NCI-H345 (cell line): ENCODE measurements around the gene INSIG1.

ENCODE experiments used
- DNase-seq: peaks from one replicate; lab custom pipeline; 2025; lab: John Stamatoyannopoulos, UW

Gene INSIG1

DNA sequence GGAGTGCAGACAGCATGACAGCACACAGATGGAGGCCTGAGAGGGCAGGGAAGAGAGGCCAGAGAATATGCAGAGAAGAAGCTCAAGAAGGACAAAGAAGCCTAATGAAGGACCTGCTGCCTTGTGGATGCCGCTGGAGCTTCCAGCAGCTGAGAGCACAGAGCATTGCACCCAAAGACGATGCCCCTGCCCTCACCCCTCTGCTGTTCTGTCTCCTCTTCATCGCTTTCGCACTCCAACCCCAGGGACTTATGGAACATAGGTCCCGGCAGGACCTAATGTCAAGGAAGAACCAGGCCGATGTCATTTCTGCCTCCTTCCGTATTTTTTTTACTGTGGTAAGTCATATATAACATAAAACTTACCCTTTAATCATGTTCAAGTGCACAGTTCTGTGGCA, 12.3 kb upstream of the INSIG1 start:
- DNase-seq, result no peak

DNA sequence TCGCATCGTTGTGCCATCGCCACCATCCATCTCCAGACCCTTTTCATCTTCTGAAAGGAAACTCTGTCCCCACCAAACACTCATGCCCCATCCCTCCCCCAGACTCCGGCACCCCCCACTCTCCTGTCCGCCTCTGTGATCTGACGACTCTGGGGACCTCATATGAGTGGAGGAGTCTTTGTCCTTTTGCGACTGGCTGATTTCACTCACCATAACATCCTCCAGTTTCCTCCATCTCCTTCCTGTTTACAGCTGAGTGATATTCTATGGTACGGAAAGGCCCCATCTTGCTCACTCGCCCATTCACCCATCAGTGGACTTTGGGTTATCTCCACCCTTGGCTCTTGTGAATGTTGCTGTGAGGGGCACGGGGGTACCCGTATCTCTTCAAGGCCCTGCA, 11.8 kb upstream of the INSIG1 start:
- DNase-seq, result no peak

DNA sequence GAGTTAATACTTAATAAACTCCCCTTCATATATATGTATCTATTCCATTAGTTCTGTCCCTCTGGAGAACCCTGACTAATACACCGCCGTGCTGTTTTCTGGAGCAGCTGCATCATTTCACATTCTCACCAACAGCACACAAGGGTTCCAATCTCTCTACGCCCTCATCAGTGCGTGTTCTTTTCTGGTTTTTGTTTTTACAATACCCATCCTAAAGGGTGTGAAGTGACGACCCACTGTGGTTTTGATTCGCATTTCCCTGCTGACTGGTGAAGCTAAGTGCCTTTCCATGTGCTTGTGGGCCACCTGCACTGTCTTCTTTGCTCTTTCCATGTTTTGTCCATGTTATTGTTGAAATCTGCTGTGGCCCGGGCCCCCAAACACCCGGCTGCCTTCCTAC, 11.0 kb upstream of the INSIG1 start:
- DNase-seq, result no peak

DNA sequence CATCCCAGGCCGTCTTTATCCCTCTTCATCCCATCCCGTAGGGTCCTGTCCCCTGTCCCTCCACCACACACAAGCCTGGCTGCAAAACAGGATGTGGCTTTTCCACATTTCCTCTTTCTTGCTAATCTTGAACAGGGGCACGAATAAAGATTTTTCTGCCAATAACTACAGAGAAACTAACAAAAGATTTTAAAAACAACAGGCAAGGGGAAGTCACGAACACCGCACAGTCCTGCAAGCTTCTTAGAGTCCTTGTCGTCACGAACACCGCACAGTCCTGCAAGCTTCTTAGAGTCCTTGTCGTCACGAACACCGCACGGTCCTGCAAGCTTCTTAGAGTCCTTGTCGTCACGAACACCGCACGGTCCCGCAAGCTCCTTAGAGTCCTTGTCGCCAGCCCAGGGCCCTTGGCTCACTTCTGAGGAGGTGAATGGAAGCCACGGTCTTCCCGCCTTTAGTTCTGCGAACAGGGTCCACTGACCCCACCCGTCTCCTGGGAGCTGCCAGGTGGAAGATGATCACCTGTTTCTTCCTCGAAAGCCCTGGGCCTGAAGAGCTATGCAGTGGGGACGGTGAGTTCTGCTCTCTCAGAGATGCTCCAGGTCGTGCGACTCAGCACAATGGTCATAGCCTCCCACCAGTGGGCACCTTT, 10.3 kb upstream of the INSIG1 start:
- DNase-seq, result no peak

DNA sequence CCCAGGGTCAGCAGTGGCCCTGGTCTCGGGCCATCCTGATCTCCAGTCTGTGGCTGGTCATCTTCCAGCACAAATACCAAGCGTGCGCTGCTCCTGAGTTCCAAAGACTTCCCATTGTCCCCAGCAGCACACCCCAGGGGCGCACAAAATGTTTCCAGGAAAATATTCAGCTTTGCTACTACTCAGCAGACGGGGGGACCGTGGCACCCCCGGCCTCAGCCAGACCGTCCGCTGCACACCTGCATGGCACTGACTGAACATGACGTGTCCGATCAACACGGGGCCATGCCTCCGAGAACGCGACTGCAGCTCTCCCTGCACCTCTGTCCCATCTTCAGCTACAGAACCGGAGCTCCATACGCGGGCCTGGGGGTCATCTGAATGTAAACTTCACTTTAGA, 9.6 kb upstream of the INSIG1 start:
- DNase-seq, result no peak

DNA sequence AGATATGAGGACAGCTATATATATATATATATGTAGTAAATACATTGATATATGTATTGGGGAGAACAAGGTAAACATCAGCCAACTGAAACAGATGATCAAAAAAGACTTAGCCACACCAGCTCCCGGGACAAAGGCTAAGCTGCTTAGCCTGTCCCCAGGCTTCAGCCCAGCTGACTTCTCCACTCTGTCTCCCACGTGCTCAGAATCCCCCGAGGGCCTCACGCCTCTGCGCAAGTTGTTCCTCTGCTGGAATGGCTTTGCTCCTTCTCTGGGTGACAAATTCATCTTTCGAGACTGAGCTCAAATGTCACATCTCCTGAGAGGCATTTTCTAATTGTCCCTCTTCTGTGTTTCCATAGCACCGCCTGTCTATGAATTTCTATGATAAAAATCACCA, 8.6 kb upstream of the INSIG1 start:
- no peak for DNase-seq

DNA sequence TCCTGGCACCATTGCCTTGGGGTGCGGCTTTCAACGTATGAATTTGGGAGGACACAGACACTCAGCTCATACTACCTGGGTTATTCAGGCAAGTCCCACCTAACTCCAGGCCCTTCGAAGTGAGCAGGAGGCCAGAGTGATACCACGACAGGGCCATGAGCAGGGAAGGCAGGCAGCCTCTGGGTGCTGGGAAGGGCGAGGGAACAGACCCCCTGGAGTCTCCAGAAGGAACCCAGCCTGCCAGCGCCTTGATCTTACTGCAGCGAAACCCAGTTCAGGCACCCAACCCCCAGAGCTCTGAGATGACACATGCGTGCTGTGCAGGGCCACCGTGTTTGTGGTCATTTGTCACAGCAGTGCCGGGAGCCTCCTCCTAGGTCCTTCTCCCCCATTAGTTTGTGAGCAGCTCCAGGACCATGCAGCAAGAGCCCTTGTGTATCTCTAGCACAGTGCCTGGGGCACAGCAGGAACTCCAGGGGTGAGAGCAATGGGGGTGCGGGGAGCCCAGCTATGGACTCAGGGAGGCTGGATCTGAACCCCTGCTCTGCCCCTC, 7.7 kb upstream of the INSIG1 start:
- DNase-seq, result no peak

DNA sequence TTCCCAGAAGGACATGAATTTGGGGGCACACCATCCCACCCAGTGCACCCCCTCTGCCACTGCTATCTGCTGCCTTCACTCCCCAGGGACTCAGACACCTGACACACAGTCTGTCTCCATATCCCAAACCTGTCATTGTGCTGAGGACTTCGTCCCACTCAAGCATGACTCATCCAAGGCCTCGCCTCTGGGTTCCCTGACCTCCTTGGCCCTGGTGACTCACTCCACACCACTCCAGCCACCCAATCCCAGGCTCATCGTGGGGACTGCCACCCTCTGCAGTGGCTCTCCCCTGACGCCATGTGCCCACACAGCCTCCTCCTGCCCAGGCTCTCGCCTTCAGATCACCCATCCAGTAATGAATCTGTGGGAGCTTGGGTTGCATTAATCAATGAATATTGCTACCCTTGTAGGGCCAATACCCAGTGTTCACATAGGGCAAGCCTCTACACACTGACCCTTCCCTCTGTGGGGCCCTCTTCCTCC, 6.6 kb upstream of the INSIG1 start:
- DNase-seq, result no peak

DNA sequence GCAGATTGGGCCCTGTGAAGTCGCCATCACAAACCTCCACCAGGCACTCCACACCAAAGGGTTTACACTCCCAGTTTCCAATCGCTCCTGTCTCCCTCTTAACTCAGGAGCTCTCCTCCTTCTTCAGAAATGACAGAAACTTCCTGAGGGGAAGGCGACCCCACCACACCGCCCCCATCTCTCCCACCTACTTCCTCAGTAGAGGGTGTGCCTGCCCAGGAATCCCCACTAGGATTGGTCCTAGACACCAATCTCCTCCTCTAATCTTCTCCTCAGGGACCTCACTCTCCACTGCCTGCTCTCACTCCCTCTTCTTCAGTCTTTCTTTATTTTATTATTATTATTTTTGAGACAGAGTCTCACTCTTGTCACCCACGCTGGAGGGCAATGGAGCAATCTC, 5.9 kb upstream of the INSIG1 start:
- DNase-seq, result no peak

DNA sequence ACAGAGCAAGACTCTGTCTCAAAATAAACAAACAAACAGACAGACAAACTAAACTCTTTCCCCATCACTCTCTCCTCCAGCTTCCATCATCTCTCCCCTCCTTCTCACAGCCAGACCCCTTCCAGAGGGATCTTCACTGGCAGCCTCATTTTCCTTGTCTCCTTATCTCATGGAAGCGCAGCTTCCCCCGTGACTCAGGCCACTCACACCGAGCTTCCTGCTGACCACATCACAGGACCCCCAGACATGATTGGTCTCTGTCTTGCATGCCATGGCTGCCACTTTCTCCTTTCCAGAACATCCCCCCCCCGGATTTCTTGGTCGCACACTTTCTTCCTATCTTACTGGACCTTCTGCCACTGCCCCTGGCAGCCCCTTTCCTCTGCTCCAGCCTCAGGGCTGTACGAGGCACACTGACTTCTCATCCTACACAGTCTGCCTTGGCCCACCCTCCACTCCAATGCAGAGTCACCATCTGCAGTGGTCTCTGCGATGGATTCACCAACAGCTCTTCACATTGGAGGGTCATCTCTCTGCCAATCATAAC, 4.9 kb upstream of the INSIG1 start:
- no peak for DNase-seq

DNA sequence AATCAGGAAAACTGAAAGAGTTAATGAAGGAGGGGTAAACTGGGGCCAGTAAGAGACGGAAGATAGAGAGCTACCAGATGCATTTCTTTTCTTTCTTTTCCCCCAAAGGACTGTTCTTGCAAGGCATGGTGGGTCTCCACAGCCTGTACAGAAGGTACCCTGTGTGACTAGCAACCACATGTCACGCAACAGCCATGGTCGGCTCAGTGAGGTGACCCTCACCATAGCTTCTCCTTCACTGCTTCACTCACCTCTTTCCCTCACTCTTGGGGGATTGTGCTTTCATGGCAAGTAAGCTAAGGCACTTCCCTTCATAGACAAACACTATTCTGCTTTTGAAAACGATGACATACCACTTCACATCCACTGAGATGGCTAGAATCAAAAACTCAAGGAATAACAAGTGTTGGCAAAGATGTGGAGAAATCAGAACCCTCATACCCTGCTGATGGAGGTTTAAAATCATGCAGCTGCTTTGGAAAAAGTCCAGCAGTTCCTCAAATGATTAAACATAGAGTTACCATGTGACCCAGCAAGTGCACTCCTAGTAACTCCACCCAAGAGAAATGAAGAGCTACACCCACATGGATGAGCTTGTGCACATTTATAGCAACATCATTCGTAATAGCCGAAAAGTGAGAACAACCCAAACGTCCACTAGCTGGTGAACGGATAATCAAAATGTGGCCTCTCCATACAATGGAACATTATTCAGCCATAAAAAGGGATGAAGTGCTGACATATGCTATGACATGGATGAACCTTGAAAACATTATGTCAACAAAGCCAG, 3.8 kb upstream of the INSIG1 start:
- DNase-seq, result no peak

DNA sequence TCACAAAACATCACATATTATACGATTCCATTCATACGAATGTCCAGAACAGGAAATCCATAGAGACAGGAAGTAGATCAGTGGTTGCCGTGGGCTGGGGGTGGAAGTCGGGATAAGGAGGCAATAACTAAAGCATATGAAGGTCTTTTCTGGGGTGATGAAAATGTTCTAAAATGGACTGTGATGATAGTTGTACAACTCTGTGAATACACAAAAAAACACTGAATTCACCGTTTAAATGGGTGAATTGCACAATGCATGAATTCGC, 3.2 kb upstream of the INSIG1 start:
- no peak for DNase-seq

DNA sequence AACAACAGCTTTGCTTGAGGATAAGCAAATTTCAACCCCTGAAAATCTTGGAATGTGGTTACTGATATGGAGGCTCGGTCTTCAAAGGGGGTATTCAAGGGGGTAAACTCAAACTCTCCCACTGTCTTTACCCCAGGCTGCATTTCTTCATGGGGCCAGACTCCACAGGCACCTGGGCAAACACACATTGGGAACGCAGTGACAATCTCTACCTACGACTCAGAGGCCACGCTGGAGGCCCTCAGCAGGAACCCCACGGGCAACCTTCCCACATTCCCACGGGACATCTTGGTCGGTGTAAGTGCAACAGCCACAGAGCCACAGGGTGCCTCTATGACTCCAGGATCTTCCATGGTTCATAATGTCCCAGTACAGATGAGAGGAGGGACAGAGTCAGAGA, 2.2 kb upstream of the INSIG1 start:
- peak; percentile 17 for DNase-seq

DNA sequence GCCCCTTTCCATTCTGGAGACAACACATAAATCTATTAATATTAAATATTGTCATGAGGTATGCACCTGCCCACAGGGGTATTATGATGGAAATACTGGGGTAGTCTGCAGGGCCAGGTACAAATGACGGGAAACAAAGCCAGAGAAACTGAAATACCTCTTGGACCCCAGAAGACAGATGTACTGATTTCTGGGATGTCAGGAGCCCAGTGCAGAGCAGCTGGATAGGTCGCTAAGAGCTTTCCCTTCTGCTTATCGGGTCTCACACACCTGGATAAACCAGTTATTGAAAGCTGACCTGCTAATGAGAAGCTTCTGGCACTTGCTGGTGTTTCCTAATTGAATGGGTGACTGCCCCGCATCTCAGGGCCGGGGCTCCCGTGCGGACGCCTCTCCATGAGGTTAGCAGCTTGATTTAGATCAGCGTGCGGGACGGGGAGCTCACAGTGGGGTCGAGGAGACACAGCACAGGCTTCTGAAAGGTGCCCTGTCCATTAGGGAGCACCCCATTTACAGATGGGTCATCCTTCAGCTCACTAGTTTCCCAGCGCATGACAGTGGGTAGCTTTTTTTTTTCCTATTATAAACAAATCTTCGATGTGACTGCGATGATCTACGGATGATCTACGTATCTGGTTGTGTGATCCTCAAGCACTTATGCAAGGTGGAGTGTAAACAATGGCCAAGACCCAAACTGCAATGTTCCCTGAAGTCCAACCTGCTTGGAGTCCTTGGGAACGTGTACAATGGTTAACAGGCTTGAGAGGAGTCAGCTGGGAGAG, 1.5 kb upstream of the INSIG1 start:
- DNase-seq, result no peak

DNA sequence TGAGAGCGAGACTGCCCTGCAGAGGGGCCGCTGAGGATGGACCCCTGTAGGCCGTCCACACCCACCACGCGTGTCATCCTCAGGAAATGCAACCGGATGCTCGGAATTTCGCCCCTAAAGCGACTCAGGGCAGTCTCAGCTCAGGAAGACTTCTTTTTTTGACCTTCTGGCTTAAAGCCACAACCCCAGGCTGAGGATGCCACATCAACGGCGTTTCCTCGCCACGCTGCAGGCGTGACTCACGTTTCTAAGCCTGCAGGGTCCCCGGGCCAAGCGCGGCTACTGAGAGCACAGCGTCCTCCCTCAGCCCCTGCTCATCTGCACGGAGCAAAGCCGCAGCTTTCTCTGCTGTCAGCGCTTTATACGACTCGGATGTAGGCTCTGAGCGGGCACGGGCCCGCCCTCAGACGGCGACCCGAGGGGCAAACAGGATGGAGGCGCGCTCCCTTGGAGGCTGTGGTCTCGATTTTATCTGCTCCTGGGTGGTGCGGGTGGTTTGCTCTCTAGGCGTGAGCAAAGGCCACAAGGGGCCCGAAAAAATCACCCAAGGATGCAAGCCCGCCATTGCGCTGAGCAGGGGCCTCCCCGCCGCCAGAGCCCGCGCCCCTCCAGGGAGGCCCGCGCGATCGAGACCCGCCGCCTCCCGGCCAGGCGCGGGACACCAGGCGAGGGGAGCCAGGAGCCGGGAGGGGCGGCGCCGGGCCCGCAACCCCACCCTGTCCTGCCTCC, 726 bp upstream of the INSIG1 start:
- DNase-seq, result peak; percentile 44

DNA sequence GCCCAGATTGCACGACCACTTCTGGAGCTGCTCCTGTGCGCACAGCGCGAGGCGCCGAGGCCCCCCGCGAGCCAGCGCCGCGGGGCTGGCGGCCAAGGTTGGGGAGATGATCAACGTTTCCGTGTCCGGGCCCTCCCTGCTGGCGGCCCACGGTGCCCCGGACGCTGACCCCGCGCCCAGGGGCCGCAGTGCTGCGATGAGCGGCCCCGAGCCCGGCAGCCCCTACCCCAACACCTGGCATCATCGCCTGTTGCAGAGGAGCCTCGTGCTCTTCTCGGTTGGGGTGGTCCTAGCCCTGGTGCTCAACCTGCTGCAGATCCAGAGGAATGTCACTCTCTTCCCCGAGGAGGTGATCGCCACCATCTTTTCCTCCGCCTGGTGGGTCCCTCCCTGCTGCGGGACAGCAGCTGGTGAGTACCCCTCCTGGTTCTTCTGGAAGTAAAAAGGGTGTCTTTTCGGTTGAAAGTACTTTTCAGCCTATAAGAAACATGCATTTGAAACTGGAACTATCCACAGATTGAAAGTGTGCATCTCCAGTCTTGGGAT, 683 bp downstream of the INSIG1 start:
- no peak for DNase-seq

DNA sequence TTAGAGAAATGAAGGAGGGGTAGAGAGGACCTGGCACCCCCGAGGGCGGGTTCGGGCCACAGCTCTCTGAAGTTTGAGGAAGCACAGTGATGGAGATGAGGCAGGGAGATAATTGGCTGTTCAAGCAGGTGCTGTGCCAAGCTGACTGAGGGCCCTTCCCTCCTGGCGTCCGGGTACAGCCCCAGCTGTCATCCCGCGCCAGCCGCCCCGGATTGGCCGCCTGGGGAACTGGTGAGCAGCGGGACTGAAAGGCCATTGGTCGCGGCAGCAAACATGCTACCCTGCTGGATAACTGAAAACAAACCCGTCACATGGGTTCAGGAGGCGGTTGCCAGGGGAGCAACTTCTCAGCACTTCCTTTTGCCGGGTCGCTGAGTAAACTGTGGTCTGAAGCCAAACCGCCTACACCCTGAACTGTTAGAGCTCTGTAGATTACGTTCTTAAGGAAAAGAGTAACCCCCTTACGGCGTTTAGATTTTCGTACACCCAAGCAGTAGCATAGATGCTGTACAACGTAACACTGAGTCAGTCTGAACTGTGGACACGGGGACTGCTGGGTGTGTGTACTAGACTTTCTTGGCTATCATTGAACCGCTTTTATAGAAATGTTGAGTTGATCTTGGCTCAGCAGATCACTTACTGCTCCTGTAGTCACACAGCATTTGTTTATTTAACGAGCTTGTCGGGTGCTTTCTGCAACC, 1.3 kb downstream of the INSIG1 start:
- DNase-seq, result peak; percentile 92

DNA sequence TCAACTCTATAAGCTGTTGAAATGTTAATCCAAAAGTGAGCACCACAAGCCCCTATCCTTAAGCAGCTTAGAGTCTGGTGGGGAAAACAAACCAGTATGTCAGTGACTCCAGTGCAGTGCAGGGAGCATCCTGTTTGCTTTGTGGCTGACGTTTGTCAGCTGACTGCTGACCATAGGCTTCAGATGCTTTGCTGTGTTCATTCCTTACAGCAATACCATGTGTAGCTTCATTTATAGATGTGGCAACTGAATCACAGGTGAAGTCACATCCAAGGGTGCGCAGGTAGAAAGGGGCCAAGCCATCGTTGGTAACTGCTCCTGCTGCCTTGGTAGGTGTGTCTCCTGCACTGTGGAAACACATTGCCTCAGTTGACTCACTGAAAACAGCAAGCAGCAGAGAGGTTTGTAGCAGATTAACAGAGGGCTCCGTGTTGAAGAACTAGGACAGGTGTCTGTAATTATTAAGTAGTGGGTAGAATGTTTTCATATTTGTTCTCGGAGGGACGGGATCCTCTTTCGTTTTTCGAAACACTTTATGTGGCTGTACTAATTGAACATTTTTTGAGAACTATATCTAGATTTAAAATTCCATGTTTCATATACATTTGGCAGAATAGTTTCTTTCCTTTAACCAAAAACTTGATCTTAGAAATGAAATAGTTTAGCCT, 2.0 kb downstream of the INSIG1 start:
- DNase-seq, result no peak

DNA sequence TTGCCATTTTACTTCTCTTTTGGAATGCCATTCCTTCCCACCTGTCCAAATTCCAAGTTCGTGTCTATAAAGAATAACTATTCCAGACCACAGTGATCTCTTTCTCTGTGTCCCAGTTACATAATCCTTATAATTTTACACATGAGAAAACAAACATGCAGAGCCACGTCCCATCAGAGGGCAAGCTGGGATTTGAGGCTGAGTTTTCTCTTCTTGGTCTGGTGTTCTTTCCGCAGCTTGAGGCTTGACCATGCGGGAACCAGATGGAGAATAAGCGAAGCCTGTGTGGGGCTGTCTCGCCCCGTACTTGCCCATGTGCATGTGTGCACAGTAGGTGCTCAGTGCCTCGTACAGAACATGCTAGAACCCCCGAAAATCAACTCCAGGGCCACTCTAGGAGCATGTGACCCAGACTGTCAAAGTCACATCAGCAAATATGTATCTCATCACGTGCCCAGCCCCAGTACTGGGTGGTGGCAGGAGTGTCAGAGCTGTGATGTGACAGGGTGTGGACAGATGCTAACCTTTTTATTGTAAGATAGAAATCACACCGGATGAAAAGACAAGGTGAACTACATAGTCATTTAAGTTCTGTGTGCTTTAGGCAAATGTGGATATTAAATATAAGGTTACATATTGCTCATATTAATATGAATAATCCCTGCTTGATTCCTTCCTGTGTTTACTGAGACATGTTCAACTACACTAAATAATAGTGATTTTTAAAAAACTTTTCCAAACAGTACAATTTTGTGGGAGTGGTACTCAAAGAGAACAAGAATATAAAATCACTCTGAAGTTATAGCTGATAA, 3.2 kb downstream of the INSIG1 start:
- no peak for DNase-seq
